ENCODE data around the gene PDZD7.

GRCh38 chr10:101043363-101043707 is 12.4 kb upstream of the PDZD7 start:
- no peak for TF ChIP-seq CTCF (IDR thresholded peaks at IDR 0.05; ENCODE audit: low read depth, low read length)
- TF ChIP-seq POLR2A (IDR thresholded peaks at IDR 0.05; ENCODE audit: extremely low read depth, insufficient read length), result no peak
- TF ChIP-seq MAX (IDR thresholded peaks at IDR 0.05; ENCODE audit: low read depth, low read length), result no peak

All from NB4 (cell line).